Measurements from ENCODE around the gene WRNIP1. TPM values are rescaled to one million over a fixed set of nuclear protein-coding genes. Genes with fewer than 3 reads are reported as not detected.

WRNIP1 gene
- total and polyA plus RNA-seq, 7 donors: 41.0 to 56.6 (median 47.3) TPM

GRCh38 chr6:2729921-2730320 is 35.3 kb upstream of the WRNIP1 start:
- 95 to 97% methylated on average over 10 of the region's 10 CpGs for WGBS, 2 donors
- H3K9me3 ChIP-seq: no peaks in the 10 kb centered on the region
- TF ChIP-seq CTCF (IDR thresholded peaks at IDR 0.05): no peak
- no peak for TF ChIP-seq EP300 (IDR thresholded peaks at IDR 0.05)
- no peak for TF ChIP-seq POLR2A (IDR thresholded peaks at IDR 0.05)
- no peak for TF ChIP-seq POLR2AphosphoS5 (IDR thresholded peaks at IDR 0.05)
- no peaks in the 10 kb centered on the region for H3K36me3 ChIP-seq
- DNase-seq: no peak
- intact Hi-C loops (cut with DNase I): no loop called here
- H3K27me3 ChIP-seq: no peaks in the 10 kb centered on the region
- peaks cover 0 to 40% (median 24%) of the 10 kb centered on the region in 4 donors for H3K4me1 ChIP-seq
- no peak overlapping the region for H3K27ac ChIP-seq
- H3K4me3 ChIP-seq: no peak overlapping the region

- TF ChIP-seq EP300 (IDR thresholded peaks at IDR 0.05) (no peak), POLR2AphosphoS5 (IDR thresholded peaks at IDR 0.05) (no peak), POLR2A (IDR thresholded peaks at IDR 0.05) (no peak), CTCF (IDR thresholded peaks at IDR 0.05) (no peak)
- H3K27ac ChIP-seq: no peak overlapping the region
- intact Hi-C loops (cut with DNase I): no loop called here
- H3K4me3 ChIP-seq: no peak overlapping the region
- H3K4me1 ChIP-seq: peaks cover 0 to 40% (median 24%) of the 10 kb centered on the region in 4 donors
- H3K36me3 ChIP-seq: no peaks in the 10 kb centered on the region
- H3K27me3 ChIP-seq: no peaks in the 10 kb centered on the region
- WGBS, 2 donors: 72 to 85% methylated on average over 9 of the region's 9 CpGs
- no peaks in the 10 kb centered on the region for H3K9me3 ChIP-seq
- DNase-seq: no peak
Observed at GRCh38 chr6:2730353-2731107, 34.7 kb upstream of the WRNIP1 start.

GRCh38 chr6:2731281-2731909 is 33.8 kb upstream of the WRNIP1 start:
- Histone ChIP-seq H3K4me3 (no peak overlapping the region), H3K9me3 (no peaks in the 10 kb centered on the region), H3K27me3 (no peaks in the 10 kb centered on the region), H3K4me1 (peaks cover 0 to 32% (median 20%) of the 10 kb centered on the region in 4 donors), H3K36me3 (no peaks in the 10 kb centered on the region), H3K27ac (no peak overlapping the region)
- 78 to 83% methylated on average over 5 of the region's 5 CpGs for WGBS, 2 donors
- DNase-seq: no peak
- TF ChIP-seq CTCF (IDR thresholded peaks at IDR 0.05): no peak
- no peak for TF ChIP-seq POLR2AphosphoS5 (IDR thresholded peaks at IDR 0.05)
- no peak for TF ChIP-seq EP300 (IDR thresholded peaks at IDR 0.05)
- no peak for TF ChIP-seq POLR2A (IDR thresholded peaks at IDR 0.05)
- intact Hi-C loops (cut with DNase I): no loop called here

- no peaks in the 10 kb centered on the region for H3K9me3 ChIP-seq
- no peak for DNase-seq
- TF ChIP-seq POLR2AphosphoS5 (IDR thresholded peaks at IDR 0.05): no peak
- no peak for TF ChIP-seq CTCF (IDR thresholded peaks at IDR 0.05)
- TF ChIP-seq POLR2A (IDR thresholded peaks at IDR 0.05): no peak
- TF ChIP-seq EP300 (IDR thresholded peaks at IDR 0.05): no peak
- H3K4me3 ChIP-seq: no peak overlapping the region
- no peaks in the 10 kb centered on the region for H3K36me3 ChIP-seq
- H3K27ac ChIP-seq: peak overlapping the region in 3 of 4 donors; percentile 23 to 42 (median 23)
- intact Hi-C loops (cut with DNase I): no loop called here
- peaks cover 0 to 21% (median 13%) of the 10 kb centered on the region in 4 donors for H3K4me1 ChIP-seq
- WGBS, 2 donors: 56 to 61% methylated on average over 5 of the region's 5 CpGs
- no peaks in the 10 kb centered on the region for H3K27me3 ChIP-seq
Observed at GRCh38 chr6:2732503-2733089, 32.6 kb upstream of the WRNIP1 start.

Data from sigmoid colon (tissue), 7 donors.